GM13976 (cell line): ENCODE data around the gene CYYR1.

Experiments
- DNase-seq: peaks from one replicate; pipeline ENCODE4 v3.0.0; 2012; ENCODE audit warnings: low spot score
- CTCF ChIP-seq: IDR thresholded peaks from 2 replicates; pipeline ENCODE4 v1.5.1; 2012; ENCODE audit warnings: borderline replicate concordance, mild to moderate bottlenecking; ENCODE audit not compliant: insufficient read depth; ENCODE audit errors: extremely low read depth, missing control alignments, control extremely low read depth
- in situ Hi-C: fragments of 300-500 bp; cut with MboI; formaldehyde crosslinking; loops from one replicate; pipeline ENCODE4 v1.12.0; 2022; ENCODE audit warnings: low sequenced_read_pairs, mixed read lengths, inconsistent platforms; ENCODE audit not compliant: unreplicated experiment

Gene CYYR1

GRCh38 chr21:26425576-26425975 is 147.5 kb downstream of the CYYR1 start:
- DNase-seq: no peak
- no peak for TF ChIP-seq CTCF
- in situ Hi-C loops: no loop called here

DNA sequence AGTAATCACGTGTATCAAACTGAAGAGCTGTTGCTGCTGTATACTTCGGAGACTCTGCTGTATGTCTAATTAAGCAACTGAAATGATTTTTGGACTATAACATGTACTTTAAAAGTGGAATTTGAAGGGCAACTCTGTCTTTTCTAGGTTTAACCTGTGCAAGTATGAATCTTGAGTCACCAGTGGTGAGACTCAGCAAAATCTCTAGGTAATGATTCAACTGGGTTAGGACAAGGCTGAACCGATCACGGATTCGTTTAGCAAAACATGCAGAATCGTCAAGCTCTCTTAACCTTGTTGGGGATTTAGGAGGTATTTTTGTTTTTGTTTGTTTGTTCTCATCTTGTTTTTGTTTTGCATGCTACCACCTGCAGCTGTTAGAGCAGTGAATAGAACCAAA is 149.6 kb downstream of the CYYR1 start:
- no peak for DNase-seq
- no peak for TF ChIP-seq CTCF
- in situ Hi-C loops: no loop called here

DNA sequence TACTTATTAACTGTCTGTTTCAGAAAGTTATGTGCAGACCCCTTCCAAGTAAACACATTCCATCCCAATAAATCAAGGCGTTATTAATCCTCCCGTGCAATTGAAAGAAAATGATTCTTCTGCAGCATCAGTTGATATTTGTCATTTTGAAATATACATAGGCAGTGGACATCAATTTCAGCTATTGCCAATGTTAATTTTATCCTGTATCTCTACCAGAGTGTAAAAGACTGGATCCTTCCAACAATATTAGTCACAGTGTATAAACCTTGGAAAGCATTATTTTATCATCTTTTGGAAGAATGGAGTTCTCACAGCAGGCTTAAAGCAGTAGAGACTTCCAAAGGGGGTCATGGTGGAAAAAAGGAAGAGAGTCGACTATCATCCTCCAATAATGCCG is 150.4 kb downstream of the CYYR1 start:
- in situ Hi-C loops: no loop called here
- no peak for TF ChIP-seq CTCF
- no peak for DNase-seq

GRCh38 chr21:26422138-26422537 is 150.9 kb downstream of the CYYR1 start:
- in situ Hi-C loops: no loop called here
- no peak for TF ChIP-seq CTCF
- no peak for DNase-seq

DNA sequence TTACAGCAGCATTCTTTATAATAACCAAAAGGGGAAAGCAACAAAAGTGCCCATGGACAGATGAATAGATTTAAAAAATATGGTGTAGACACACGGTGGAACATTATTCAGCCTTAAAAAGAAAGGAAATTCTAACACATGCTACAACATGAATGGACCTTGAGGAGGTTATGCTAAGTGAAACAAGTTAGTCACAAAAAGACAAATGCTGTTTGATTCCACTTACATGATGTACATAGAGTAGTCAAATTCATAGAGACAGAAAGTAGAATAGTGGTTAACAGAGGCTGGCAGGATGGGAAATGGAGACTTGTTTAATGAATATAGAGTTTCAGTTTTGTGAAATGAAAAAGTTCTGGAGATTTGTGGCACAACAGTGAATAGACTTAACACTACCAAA is 151.4 kb downstream of the CYYR1 start:
- no peak for TF ChIP-seq CTCF
- in situ Hi-C loops: no loop called here
- DNase-seq: no peak
